Kidney (tissue), 14 donors: ENCODE data around the gene IRF5. TPM values are rescaled to one million over a fixed set of nuclear protein-coding genes. Genes with fewer than 3 reads are reported as not detected.

ENCODE experiments used
- DNase-seq, 5 donors: peaks; one replicate each; pipeline ENCODE4 v3.0.0-alpha.2; 2013 to 2020
- FAIRE-seq: peaks from 2 replicates; lab custom pipeline; 2012; peaks lifted over from hg19 to GRCh38; lab: Jason Lieb, UNC
- H3K27ac ChIP-seq, 2 donors: one replicate each; pipeline ENCODE4 v1.7.0; 2013; ENCODE audit warnings: low read depth in 2 of 2, low read length in 2 of 2, inconsistent platforms in 1 of 2
- H3K27me3 ChIP-seq: one replicate; pipeline ENCODE4 v1.7.1; 2013; ENCODE audit warnings: low read length, inconsistent platforms; ENCODE audit not compliant: control insufficient read depth, insufficient read depth
- H3K36me3 ChIP-seq, 3 donors: one replicate each; pipeline versions ENCODE4 v1.7.0 to v1.7.1; 2013; ENCODE audit warnings: low read length in 3 of 3, control low read depth in 1 of 3, inconsistent platforms in 1 of 3; ENCODE audit not compliant: insufficient read depth in 3 of 3, control insufficient read depth in 2 of 3
- H3K4me1 ChIP-seq, 3 donors: one replicate each; pipeline versions ENCODE4 v1.7.0 to v1.7.1; 2013; ENCODE audit warnings: low read length in 3 of 3, inconsistent platforms in 1 of 3, low read depth in 1 of 3; ENCODE audit not compliant: control insufficient read depth in 2 of 3, insufficient read depth in 2 of 3
- H3K4me3 ChIP-seq, 3 donors: one replicate each; pipeline versions ENCODE4 v1.7.0 to v1.8.1; 2013; ENCODE audit warnings: low read length in 3 of 3, control low read depth in 1 of 3, inconsistent platforms in 1 of 3
- H3K9ac ChIP-seq, 3 donors: one replicate each; pipeline versions ENCODE4 v1.7.0 to v1.7.1; 2013; ENCODE audit warnings: low read length in 3 of 3, control low read depth in 1 of 3, inconsistent platforms in 1 of 3
- H3K9me3 ChIP-seq, 3 donors: one replicate each; pipeline versions ENCODE4 v1.7.0 to v1.7.1; 2013; ENCODE audit warnings: low read length in 3 of 3, control low read depth in 1 of 3, inconsistent platforms in 1 of 3; ENCODE audit not compliant: control insufficient read depth in 2 of 3, insufficient read depth in 1 of 3
- CTCF ChIP-seq: IDR thresholded peaks from 3 replicates; pipeline ENCODE4 v1.5.1; 2012; ENCODE audit warnings: mild to moderate bottlenecking, moderate library complexity, borderline replicate concordance; ENCODE audit not compliant: insufficient read depth; ENCODE audit errors: extremely low read depth
- intact Hi-C: fragments of 100-400 bp; cut with DNase I; formaldehyde crosslinking; loops from one replicate; pipeline ENCODE4 v1.11.1; 2022
- polyA plus RNA-seq: library from polyadenylated mRNA; stranded (reverse); fragments of 350-450 nt; fragmentation: Illumina TruSeq; extraction: RNeasy Lipid Tissue Mini Kit (QIAGEN cat#74804); gene quantifications from one replicate; pipeline ENCODE4 v1.2.3, GENCODE V29; 2014; ENCODE audit warnings: low read depth, low replicate concordance; ENCODE audit not compliant: insufficient read depth
- total RNA-seq: library from RNA; stranded (reverse); fragmentation: NEBNext Ultra II Directional; extraction: Animal tissue kit (Norgen Biotek cat#: 25700); gene quantifications from one replicate; pipeline ENCODE4 v1.2.1, GENCODE V29; 2021
- donor health status: control.
- donor health status: control.
- donor health status: control.
- donor health status: control.
- donor health status: control.
- donor health status: DM: yes; HTN: yes; CAD: no.
- donor health status: Normal renal cell carcinoma (clear cell type).

IRF5 gene
- total and polyA plus RNA-seq, 2 donors from 2014 or later, result 13.0 to 27.1 TPM

- Histone ChIP-seq H3K9ac (no peak overlapping the region), H3K27me3 (no peaks in the 10 kb centered on the region), H3K9me3 (peaks cover 0 to 3% (median 0%) of the 10 kb centered on the region in 3 donors), H3K4me1 (no peaks in the 10 kb centered on the region), H3K36me3 (no peaks in the 10 kb centered on the region), H3K4me3 (no peak overlapping the region), H3K27ac (no peak overlapping the region)
- peak in 1 of 5 donors; percentile 51 for DNase-seq
- no peak for TF ChIP-seq CTCF
- intact Hi-C loops, result no loop called here
- FAIRE-seq, result no peak
These were observed 48.6 kb upstream of the IRF5 start for GRCh38 chr7:128889121-128889520.

- H3K4me1 ChIP-seq, result no peaks in the 10 kb centered on the region
- no peak for TF ChIP-seq CTCF
- DNase-seq, result peak in 3 of 5 donors; percentile 58 to 79 (median 71)
- no peak overlapping the region for H3K9ac ChIP-seq
- peaks cover 0 to 3% (median 0%) of the 10 kb centered on the region in 3 donors for H3K9me3 ChIP-seq
- H3K36me3 ChIP-seq, result no peaks in the 10 kb centered on the region
- no peak overlapping the region for H3K4me3 ChIP-seq
- FAIRE-seq, result no peak
- H3K27me3 ChIP-seq, result no peaks in the 10 kb centered on the region
- intact Hi-C loops, result no loop called here
- H3K27ac ChIP-seq, result no peak overlapping the region
These were observed 47.2 kb upstream of the IRF5 start for GRCh38 chr7:128890306-128891109.

- H3K9ac ChIP-seq, result no peak overlapping the region
- TF ChIP-seq CTCF, result no peak
These were observed 46.4 kb upstream of the IRF5 start for GRCh38 chr7:128891110-128891941.

More at GRCh38 chr7:128891110-128891941, 46.4 kb upstream of the IRF5 start:
- Histone ChIP-seq H3K4me3 (no peak overlapping the region), H3K27me3 (no peaks in the 10 kb centered on the region), H3K4me1 (no peaks in the 10 kb centered on the region), H3K36me3 (no peaks in the 10 kb centered on the region), H3K9me3 (peaks cover 0 to 3% (median 0%) of the 10 kb centered on the region in 3 donors), H3K27ac (no peak overlapping the region)
- intact Hi-C loops, result no loop called here
- peak; percentile 62 to 89 (median 74) for DNase-seq
- FAIRE-seq, result no peak
